ENCODE measurements around the gene SEMA3A.

DNA sequence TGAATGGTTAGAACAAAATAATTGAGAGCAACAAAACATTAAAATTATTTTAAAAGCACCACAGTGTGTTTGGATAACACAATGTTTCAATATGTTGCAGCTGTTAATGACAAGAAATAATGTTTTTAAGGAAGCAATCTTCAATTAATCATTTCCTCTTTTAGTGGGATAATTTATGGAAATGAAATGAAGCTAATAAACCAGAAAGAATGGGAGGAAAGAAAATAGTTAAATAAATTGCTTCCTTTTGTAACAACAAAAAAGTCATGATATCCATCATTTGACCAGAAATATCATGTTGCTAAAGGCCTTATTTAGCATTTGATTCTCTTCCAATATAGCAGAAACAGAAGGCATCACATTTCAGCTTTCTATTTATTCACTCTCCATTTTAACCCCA, 224.5 kb downstream of the SEMA3A start:
- no peak for TF ChIP-seq GTF3A (CRISPR knock-in tag; conservative IDR thresholded peaks at IDR 0.05)
- TF ChIP-seq SOX6 (IDR thresholded peaks at IDR 0.05), result no peak
- no peak for TF ChIP-seq SOX6 (CRISPR knock-in tag; IDR thresholded peaks at IDR 0.05)
- TF ChIP-seq DPF2 (CRISPR knock-in tag; IDR thresholded peaks at IDR 0.05; ENCODE audit: borderline replicate concordance, low read depth), result no peak
- no peak for TF ChIP-seq NFE2L1 (CRISPR knock-in tag; IDR thresholded peaks at IDR 0.05; ENCODE audit: borderline replicate concordance)
- TF ChIP-seq EP300 (IDR thresholded peaks at IDR 0.05; ENCODE audit: low read depth in 2 of 2, low read length in 2 of 2), result no peak
- no peak for TF ChIP-seq EP300 (CRISPR knock-in tag; IDR thresholded peaks at IDR 0.05; ENCODE audit: borderline replicate concordance)
- TF ChIP-seq, protein P1, sequence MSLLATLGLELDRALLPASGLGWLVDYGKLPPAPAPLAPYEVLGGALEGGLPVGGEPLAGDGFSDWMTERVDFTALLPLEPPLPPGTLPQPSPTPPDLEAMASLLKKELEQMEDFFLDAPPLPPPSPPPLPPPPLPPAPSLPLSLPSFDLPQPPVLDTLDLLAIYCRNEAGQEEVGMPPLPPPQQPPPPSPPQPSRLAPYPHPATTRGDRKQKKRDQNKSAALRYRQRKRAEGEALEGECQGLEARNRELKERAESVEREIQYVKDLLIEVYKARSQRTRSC (CRISPR knock-in tag; IDR thresholded peaks at IDR 0.05; ENCODE audit: low read depth), result no peak
- no peak for TF ChIP-seq KLF13 (CRISPR knock-in tag; IDR thresholded peaks at IDR 0.05)
- TF ChIP-seq TEAD2 (CRISPR knock-in tag; IDR thresholded peaks at IDR 0.05), result no peak
- TF ChIP-seq ZFP36 (IDR thresholded peaks at IDR 0.05; ENCODE audit: borderline replicate concordance, low read depth, low read length, partially characterized antibody), result no peak
- TF ChIP-seq ZBTB10 (CRISPR knock-in tag; IDR thresholded peaks at IDR 0.05; ENCODE audit: borderline replicate concordance), result no peak
